ENCODE results near the gene SECTM1.

- TF ChIP-seq USF1 (CRISPR knock-in tag; IDR thresholded peaks at IDR 0.05) (no peak), HDAC3 (IDR thresholded peaks at IDR 0.05; ENCODE audit: borderline replicate concordance, partially characterized antibody) (no peak)
Measured at GRCh38 chr17:82298538-82299421, 34.8 kb downstream of the SECTM1 start.
